Kidney capillary endothelial cell (primary cell): ENCODE measurements around the gene PPP2R1B.
"Not testable (repeated sequence)": the region's sequence is repeated elsewhere in the genome, so short reads cannot be mapped to it uniquely, and the experiment has no call there.

Experiments
- DNase-seq: peaks from one replicate; pipeline ENCODE4 v3.0.0-alpha.2; 2018; ENCODE audit warnings: low spot score

PPP2R1B gene

DNA sequence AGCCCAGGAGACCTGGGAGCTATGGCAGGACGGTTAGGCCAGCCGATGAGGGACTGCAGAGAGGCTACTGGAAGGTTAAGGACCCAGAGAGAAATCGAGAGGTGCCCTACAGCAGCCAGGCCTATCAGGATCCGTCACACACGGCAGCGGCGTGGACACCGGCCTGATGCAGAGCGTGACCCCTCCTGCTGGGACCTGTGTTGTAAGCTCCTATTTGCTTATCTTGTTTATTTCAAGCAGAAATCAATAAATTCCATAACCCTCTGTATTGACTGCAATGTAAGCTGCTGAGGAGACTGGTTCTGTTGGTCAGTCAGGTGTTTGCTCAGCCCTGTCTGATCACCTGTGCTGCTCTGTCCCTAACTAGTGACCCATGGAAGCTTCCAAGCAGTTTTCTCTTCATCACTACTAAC lies 39.9 kb downstream of the PPP2R1B start:
- DNase-seq = no peak

DNA sequence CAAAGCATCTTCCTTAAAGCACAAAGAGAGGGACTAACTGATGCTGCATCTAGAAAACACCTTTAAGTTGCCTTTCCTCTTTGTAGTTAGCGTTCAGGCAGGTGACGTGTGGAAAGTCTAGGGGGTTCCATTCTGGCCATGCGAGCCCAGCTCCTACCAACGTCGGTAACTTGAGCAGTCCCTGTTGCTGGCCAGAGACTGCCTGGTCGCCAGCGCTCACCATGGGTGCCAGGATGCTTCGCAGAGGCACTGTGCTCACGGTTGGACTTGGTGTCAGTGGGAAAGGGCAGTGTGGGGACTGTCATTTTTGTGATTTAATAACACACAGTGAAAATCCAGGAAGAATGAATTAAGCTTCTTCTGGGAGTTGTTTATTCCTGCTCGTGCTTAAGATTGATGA lies 40.6 kb downstream of the PPP2R1B start:
- DNase-seq = no peak

DNA sequence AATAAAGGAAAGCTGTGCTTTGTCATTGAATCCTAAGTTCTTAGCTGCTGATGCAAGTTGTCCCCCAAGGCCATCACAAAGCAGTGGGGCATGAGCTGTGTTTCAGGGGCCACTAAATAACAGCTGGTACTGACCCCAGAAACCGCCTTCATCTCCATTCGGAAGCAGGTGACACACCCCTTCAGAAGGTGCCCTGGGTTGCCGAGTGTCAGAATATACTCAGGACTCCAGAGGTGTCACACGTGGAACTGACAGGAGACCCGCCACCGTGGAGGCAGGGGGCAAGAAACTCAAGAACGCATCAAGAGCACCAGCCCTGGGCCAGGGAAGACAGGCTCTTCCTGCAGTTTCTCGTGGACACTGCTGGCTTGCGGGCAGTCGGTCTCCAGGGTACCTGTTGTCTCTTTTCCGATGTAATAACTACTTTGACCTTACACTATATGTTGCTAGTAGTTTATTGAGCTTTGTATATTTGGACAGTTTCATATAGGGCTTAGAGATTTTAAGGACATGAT lies 41.5 kb downstream of the PPP2R1B start:
- DNase-seq = no peak

DNA sequence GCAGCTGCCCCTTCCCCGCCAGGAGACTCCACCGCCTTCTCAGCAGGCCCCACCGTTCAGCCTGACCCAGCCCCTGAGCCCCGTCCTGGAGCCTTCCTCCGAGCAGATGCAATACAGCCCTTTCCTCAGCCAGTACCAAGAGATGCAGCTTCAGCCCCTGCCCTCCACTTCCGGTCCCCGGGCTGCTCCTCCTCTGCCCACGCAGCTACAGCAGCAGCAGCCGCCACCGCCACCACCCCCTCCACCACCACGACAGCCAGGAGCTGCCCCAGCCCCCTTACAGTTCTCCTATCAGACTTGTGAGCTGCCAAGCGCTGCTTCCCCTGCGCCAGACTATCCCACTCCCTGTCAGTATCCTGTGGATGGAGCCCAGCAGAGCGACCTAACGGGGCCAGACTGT lies 42.6 kb downstream of the PPP2R1B start:
- DNase-seq = no peak

DNA sequence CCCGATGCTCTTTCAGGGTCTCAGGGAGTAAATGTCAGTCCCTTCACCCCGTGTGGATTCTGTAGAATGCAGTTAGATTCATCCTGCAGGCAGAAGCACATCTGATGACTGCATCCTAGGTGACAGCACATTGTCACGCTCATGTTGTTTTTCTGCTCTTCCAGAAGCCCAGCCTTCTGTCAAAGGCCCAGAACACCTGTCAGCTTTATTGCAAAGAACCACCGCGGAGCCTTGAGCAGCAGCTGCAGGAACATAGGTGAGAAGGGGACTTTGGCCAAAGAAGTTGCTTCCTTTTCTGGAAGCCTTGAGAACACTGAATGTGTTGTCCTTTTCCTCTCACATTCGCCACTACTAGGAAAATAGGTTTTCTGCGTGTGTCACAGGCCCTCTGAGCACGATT lies 43.7 kb downstream of the PPP2R1B start:
- DNase-seq = no peak

DNA sequence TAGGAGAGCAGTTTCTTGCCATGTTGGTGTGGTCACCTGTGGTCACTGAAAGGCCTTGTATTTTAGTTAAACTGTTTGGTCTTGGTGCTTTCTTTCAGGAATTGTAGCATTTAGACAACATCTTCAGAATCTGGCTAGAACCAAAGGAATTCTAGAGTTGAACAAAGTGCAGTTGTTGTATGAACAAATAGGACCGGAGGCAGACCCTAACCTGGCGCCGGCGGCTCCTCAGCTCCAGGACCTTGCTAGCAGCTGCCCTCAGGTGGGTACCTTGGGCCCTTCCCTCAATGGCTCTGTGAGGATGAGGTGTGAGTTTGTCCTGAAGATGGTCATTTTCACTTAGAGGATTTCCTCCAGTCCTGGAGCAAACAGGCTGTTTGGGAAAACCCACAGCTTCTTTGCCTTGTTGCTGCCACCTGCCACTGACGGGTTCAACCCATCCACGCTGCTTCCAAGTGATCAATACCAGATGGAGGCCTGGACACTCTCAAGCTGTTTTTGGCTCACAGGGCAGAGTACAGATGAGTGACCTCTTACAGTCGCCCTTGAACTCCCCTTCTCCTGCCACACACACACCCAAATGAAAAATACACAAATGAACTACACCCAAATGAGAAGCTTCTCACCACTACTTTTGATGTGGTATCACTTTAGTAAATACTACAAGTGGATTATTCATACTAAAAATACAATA lies 45.2 kb downstream of the PPP2R1B start:
- no peak for DNase-seq

DNA sequence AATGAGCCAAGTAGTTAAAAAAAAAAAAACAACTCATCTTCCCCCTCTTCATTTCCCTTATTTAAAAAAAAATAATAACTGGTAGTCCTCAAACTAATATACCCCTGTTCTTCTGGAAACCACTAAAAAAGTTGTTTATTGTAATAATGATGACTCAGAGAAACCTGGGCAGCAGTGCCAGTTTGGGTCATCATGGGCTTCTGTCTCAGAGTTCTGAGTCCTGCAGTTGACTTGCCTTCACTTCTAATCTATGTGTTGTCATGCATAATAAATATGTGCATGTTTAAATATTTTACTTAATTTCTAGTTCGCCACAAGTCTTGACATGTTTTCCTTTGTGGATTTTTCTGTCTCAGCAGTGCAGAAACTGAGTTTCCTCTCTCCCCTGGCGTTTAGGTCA lies 46.8 kb downstream of the PPP2R1B start:
- no peak for DNase-seq

DNA sequence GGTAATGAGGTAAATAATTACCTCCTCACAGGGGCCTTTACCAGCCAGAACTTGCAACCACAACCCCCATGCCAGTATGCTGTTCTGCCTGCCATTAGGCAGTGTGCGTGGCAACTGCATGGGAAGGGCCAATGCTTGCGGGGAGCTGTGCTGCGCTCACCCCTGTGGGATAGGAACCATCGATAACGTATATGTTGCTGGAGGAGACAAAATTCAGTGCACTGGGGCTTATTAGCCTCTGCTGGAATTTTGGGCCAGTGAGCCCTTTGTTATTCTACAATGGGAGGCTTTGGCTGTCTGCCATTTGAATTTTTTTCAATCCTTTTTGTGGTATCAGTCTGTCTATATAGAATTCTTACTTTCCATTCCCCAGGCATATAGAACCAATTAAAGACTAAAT lies 47.3 kb downstream of the PPP2R1B start:
- DNase-seq = no peak

DNA sequence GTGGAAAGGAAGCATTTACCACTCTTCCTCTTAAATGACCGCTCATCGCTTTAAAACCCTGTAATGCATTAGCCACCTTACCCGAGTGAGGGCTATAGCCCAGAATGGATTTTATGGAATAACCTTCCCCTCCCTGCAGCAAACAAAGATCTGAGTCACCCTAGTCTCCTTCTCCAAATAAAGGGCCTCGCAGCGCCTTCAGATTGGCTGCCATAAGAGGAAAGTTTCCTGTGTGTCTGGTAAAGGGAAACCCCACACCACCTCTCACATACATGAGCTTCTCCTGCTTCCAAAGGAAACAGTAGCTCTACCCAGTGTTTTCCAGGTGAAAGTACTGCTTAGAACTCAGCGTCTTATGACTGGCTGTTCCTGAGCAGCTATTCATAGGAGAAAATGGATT lies 47.8 kb downstream of the PPP2R1B start:
- no peak for DNase-seq

DNA sequence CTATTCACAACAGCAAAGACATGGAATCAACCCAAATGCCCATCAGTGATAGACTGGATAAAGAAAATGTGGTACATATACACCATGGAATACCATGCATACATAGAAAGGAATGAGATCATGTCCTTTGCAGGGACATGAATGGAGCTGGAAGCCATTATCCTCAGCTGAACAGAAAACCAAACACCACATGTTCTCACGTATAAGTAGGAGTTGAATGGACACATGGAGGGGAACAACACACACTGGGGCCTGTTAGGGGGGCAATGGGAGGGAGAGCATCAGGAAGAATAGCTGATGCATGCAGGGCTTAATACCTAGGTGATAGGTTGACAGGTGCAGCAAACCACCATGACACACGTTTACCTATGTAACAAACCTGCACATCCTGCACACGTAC lies 48.5 kb downstream of the PPP2R1B start:
- not testable (repeated sequence) for DNase-seq

DNA sequence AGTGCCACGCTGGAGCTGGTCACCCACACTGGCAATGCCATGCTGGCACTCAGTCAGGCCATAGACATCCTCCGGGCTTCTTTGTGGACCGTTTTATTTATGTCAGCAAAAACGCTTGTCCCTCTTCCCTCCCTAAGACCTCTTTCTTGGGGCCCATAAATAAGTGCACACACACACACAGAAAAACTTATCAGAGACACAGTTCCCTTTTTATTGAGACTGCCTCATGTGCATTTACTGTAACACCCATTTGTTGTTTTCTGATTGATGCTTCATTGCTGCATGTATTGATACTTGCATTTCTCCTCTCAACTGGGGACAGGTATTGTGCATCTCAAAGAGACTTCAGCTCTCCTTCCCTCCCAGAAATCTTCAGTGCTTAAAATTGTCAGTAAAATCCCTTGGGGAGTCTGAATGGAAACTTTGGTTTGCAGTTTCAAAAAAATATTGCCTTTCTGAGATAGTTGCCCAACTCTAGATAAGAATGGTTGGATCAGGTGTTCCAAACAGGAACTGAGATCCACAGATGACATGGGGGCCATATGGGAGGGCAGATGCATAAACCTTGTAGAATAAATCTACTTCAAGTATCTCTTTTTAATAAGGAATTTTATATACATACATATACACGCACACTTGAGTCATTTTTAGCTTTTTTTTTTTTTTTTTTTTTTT lies 50.9 kb downstream of the PPP2R1B start:
- DNase-seq = no peak

DNA sequence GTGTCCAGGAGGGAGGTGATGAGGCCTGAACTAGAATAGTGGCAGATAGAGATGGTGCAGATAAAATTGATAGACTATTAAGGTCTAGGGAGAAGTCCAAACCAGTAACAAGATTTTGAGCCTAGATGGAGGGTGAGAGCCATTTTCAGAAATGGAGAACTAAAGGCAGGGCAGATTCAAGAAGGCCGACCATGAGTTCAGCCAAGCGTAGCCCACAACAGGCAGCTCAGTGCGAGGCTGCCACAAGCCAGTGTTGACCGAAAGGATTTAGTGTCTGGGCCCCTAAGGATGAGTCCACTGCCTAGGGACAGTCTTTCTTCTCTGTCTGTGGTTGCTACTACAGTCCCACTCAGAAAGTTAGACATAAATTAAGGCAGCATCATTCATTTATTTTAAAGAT lies 51.7 kb downstream of the PPP2R1B start:
- DNase-seq = no peak

DNA sequence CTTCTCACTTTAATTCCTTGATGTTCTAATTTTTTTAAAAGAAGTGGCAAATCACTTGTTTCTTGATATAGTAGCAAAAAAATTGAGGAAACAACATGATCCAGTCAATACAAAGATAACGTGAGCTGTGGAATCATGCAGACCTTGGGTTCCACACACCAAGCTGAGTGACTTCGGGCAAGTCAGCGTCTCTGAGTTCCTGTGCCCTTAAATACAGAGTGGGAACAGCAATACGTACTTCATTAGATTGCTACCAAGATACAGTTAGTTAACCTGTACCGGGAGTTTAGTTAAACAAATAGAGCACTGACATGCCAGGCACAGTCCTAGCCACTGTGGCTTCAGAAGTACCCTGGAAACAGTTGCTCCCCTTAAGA lies 58.5 kb downstream of the PPP2R1B start:
- DNase-seq = no peak

DNA sequence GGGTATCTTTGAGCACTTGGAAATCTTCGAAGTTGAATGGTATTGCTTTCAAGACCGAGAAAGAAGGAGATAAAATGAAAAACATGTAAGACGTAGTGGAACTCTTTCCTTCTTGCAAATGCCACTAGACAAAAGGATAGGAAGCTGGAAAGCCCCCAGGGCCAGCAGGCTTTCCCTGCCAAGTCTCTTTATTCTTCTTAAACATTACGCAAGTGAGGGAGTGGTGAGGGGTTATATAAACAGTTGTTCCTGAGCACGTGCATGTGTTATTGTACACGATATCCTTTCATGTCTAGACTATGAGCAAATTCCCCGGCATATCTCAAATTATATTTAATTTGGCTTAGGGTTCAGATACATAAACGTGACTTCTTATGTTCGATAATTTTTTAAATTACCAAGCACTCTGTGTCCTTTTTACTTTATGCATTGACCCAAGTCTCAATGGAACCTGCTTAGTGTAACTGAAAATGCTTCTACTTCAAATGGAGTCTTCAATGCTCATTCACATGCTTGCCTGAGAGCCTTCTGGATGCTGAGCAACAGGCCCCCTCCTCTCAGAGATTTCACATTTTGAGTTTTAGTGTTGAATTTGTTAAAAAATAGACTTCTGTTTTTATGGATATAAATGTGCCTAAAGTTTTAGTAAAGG lies 59.0 kb downstream of the PPP2R1B start:
- no peak for DNase-seq

DNA sequence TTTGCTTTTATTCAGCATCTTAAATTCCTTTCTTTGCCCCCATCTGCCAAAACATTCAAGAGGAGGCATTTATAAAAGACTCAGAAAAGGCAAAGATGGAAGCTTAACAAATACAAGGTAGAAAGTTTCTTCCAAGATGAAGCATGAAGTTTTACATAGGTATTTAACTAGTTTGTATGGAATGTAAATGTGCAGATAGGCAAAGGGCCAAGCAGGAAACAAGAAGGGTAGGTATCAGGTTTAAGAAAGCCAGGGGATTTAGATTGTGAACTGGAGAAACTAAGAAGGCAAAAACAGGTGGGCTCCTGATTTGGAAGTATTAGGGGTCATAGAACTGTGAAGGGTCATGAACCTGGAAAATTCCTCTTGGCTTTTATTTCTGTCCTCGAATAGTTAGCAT lies 62.6 kb downstream of the PPP2R1B start:
- no peak for DNase-seq

DNA sequence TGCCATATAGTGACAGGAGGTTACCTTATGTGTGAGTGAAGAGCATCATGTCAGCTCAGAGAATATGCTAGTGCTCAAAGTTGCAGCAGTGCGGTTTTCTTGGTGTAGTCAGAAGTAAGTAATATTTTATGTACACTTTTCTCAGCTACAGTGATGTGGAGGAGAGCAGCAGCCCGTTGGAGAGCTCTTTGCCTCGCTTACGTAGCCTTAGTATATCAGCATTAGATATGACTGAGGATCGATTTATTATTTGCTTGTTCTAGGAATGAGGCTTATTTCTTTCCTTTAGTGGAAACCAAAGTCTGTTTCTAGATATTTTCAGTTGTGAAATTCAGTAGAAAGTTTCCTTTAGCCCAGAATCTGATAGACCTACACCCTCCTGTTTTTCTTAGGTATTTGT lies 63.6 kb downstream of the PPP2R1B start:
- no peak for DNase-seq

DNA sequence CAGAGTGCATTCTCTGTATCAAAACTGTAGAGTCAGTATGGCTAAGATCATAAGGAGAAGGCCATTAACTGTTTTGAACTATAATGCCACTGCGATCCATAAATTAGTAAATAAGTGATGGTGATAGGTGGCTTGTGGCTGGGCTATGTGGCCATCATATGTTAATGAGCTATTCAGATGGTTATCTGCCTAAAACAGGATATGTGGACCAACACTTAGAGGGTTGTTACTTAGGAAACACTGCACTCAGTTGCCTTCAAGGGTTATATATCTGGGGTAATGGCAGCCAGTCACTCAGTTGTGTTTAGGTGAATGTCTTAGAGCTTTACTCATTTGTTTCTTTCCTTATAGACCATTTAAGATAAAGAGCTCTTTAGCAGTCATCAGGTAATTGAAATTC lies 66.0 kb downstream of the PPP2R1B start:
- DNase-seq = no peak

DNA sequence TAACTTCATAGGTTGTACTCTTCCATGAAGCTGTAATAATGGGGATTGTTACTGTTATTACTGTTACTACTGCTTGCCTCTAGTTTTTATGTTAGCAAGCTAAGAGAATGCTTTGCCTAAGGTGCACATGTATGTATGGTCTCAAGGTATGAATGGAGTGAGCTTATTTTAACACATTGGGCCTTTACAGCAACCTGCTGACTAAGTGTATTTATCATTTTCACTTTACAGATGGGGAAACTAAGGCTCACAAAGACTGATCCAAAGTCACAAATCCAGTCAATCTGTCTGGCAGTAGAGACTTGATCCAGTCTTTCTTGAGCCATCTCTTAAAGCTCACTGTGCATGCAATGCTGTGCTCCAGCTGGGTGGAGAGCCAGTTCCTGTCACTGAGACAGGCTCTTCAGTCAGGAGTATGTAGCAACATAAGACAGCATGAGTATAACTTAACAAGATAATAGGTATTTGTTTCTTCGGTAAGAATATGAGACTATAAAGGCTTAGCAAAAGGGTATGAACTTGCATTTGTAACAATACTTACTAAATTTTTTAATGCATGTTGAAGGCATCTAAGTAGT lies 66.5 kb downstream of the PPP2R1B start:
- no peak for DNase-seq

DNA sequence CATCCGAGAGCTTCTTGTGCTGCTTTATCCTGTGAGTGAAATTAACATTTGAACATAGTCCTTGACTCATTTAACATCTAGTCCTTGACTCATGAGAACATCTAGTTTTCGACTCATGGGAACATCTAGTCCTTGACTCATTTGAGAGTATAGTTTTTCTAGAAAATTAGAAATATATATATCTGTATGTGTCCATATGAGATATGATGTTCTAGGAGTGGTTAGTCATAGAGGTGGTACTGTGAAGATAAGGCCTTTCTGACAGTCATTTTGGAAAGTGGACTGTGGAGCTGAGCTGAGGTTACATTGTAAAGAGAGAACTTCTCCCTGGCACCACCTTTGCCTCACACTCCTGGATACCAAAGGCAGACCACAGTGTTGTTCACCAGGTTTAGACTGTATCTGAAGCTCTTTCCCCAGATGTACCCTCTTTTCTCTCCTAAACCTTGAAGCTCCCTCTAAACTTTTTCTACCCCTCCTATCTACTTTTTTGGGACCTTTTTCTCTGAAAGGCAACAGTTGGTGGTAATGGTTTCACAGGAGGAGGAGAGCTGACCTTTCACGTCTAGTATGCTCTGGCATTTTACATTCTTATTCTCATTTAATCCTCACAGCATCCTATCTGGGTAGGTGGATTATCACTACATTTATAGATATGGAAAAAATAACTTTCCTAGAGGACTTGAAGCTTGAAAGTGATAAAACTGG lies 67.2 kb downstream of the PPP2R1B start:
- DNase-seq = no peak

DNA sequence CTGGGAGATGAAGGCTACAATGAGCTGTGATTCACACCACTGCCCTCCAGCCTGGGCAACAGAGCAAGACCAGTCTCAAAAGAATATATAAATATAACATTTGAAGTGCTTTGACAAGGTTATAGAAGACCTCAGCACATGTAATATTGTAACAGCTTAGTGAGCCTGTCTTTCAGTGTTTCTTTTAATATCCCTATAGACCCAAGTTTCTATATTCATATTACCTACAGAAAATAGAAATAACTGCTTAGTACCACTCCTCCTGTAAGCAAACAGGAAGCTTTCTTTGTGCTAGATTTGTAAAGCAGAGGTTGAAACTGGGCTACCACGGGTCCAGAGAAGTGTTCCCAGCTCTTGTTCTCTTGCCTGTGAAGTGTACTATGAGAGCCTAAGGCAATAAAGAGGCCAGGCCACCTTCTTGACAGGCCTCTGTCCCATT lies 68.2 kb downstream of the PPP2R1B start:
- no peak for DNase-seq

DNA sequence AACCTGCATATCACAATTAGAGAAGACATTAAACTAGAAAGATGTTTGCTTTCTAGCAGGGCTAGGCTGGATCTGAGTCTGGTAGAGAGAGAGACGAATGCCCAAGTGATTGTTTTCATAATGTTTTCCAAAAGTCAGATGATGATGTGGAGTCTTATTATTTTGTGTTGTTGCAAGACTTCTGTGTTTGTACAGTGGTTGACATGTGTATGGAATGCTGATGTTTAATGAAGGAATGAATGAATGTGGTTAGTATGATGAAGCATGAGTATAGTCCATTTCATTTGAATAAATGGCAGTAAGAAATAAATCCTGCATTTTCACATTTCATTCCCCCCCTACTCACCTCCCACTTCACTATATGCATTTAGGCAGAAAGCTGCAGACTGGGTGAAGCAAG lies 69.6 kb downstream of the PPP2R1B start:
- no peak for DNase-seq

DNA sequence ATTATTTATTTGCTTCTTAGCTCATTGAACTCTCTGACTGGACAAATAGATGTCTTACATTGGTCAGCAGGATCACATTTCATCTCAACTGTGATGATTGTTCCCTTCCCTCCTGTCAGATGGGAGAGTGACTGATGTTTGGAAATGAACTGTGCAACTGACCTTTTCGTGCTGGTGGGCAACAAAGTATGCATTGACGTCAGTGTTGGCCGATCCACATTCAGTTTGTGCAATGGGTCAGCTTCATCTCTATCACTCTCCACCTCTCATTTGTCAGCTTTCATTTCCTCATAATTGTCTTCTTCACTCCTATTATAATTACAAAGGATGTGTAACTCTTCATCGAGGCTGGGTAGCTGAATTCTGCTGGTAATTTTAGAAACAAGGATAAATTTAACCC lies 71.3 kb downstream of the PPP2R1B start:
- DNase-seq = peak; percentile 5
